Stimulated activated CD8-positive, alpha-beta memory T cell treated with anti-CD3 and anti-CD28 coated beads, Interleukin-15, amount 100 ng/mL, for 48 hours (primary cell): ENCODE results near the gene GLI1.
"Not testable (repeated sequence)": the region's sequence is repeated elsewhere in the genome, so short reads cannot be mapped to it uniquely, and the experiment has no call there.

Experiments used
- DNase-seq, 2 donors: peaks; one replicate each; pipeline ENCODE4 v3.0.0-alpha.2; 2020; ENCODE audit warnings: low read depth in 2 of 2

Gene GLI1

DNA sequence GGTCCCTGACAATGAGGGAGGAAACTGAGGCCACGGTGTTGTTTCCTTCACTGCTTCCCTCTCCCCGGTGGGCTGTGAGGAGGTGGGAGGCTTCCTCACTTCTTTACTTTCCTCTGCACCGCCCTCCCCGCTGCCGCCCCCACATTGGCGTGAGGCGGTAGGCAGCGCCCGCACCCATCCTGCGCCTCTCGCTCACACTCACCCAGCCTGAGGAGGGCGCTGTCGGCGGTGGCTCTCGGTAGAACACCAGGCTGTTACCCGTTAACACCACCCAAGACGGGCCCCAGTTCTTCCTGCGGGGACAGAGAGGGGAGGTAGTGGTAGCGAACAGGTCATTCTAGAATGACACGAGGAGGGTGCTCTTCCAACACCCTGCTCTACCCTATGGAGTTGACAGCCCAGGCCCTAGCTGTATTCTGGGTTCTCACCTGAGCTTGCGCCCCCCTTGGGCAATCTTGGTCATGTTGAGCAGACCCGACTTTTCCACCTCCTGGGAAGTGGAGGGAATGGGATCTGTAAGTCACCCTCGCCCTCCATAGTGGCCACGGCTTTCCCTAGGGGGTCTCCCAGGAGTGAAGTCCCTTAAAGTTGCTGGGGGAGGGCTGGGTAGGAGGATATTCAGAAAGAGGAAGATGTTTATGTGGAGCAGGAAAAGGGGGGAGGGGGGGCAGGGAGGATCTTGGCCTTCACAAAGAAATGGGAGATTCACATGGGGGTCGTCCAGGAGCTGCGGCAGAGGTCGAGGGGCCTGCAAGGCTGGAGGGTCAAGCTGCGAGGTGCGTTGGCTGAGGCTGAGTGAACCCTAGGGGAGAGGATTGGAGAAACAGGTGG is 16.8 kb downstream of the GLI1 start:
- DNase-seq = peak; percentile 72 to 75

DNA sequence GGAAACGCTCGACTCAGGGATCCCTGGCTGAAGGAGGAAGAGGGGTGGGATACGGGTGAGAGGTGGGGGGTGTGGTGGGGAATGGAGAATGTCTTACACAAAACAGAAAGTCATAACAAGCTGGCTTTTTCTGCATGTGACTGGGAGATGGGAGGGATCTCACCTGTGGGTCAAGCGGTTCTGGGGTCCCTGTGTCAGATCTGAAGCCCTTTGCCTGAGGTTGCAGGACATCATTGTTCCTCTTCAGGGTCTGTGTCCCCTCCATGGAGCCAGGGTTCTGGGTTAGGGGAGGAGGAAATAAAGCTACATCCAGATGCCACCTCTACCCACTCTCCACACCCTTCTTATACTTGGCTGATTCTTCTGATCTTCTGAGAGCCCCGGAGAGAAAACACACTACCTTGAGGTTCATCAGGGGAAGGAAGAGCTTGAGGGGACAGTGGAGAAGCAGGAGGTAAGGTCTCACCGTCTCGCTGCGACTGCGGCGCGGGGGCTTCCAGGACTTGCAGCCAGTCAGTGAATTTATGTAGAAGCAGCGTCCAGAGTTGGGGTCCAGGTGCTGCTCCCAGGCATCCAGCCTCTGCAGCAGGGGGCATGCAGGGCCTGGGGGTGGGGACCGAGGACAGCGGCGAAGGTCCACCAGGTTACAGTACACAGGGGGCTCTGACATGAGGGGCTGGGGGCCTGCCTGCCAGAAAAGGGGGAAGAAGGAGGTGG is 17.6 kb downstream of the GLI1 start:
- DNase-seq = no peak

DNA sequence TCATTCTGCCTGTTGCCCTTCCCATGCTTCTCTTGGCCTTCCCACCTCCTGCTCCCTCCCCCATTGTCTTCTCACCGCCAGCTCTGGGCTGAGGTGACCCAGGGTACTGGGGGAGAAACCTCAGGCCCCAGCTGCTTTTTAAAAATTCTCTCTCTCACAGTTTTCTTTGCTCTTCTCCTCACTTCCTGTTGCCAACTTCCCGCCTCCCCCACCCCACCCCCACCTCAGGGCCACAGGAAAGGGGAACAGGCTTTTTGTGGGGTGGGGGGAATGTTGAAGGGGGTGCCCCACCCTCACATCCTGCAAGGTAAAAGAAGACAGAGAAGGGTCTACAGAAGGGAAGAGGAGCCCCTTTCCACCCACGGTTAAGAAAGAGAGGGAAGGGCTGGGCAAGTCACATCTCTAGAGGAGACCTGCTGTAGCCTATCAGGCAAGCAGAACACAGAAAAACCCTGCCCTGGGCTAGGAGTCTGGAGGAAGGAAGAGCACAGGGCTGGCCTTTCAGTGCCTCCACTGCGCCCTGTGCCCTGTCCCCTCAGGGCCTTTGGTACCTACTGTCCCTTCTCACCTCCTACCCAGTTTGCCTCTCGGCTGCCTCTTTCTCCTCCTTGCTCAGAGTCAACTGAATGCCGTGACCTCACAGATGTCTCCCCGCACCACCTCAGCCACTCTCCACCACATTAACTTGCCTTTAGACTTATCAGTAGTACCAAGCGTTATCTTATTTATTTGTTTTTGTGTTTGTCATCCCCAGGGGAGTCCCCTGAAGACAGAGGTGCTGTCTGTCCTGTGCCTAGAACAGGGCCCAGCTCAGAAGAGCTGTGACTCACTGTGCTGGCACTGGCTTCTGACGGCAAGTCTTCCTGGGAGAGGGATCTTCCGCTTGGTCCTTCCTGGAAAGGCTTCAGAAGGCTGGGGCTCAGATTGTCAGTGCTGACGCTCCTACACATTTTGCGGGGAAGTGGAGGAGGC is 18.4 kb downstream of the GLI1 start:
- no peak for DNase-seq

DNA sequence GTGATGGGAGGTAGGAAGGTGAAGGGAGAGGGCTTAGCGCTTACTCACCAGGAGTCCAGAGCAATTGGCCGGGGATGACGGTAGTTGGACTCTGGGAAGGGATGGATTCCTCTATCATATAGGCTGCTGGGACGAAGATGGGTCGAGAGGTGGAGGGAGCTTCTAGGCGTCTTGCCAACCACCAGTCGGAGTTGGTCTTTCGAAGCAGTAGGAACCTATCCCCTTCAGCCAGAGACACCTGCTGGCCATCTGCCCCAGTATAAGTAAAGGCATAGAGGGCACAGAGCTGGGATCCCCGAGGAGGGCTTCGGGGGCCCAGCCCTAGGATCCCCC is 19.4 kb downstream of the GLI1 start:
- no peak for DNase-seq

DNA sequence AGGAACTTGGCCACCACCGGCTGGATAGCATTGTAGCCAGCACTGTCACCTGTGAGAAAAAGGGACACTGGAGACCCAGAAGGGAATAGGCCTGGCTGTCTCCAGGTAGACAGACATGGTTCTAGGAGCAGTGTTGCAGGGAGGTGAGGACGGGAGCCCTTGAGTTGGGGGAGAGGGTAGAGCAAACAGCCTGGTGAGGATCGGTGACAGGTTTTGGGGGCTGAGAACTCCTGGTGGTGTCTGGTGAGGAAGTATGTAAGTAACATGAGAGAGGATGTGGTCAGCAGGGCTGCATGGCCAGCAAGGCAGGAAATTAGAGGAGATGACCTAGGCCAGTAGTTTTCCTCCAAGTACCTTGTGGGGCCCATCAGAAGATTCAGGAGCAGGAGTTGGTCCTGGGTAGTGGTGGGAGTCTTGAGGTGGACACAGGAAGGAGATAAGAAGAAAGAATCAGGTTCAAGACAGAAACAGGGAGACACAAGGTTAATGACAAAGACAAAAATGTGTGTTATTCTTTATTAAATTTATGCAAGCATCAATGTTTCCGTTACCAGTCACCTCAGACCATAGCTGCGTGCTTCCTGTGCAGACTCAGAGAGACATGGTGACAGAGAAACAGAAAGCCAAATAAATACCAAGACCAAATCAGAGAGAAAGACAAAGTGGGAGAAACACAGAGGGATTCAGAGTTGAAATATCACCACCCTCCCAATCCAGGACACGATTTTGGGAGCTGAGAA is 20.0 kb downstream of the GLI1 start, which contains the start of gene ARHGAP9:
Gene ARHGAP9 (minus strand): TSS at position 491 of the 740 bp plus-strand sequence. CDS start 460 bp downstream, at position 31.
- no peak for DNase-seq

DNA sequence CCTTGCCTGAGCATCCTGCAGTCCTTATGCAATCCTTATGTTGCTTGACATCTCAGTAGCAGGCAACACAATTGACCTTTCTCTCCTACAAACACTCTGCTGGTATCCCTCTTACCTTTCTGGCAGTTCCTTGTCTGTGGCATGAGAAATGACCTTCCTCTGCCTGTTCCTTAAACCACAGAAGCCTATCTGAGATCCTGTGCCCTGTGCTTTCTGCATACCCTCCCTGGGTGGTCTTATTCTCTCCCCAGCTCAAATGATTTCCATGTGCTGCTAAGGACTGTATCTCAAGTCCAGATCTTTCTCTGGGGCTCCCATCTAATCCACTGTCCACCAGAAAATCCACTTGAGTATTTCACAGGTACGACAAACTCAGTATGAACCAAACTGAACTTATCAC is 22.1 kb downstream of the GLI1 start:
- no peak for DNase-seq

DNA sequence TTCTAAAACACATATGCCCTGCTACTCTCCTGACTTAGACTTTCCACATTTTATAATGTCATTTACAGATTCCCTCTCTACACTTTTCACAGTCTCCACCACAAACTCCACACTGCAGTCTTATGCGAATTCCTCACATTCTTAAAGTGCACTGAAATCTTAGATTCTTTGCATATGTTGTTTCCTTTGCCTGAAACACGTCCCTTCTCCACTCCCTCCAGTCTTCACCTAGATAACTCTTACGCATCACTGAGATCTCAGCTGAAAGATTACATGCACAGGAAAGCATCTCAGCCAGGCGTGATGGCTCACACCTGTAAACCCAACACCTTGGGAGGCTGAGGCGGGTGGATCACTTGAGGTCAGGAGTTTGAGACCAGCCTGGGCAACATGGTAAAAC is 23.9 kb downstream of the GLI1 start:
- no peak for DNase-seq

DNA sequence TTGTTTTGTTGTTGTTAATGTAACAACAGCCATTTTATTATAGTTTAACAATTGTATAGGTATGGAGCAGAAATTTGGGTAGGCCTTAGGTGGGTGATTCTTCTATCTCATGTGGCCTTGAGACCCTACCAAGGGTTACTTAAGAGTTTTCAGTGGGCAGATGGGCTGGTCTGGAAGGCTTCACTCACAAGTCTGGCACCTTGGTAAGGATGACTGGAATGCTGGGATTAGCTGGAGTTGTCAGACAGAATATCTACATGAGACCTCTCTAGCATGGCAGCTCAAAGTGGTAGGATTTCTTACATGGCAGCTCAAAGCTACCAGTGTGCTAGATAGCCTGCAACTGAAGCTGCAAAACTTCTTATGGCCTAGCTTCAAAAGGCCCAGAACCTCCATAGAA is 26.1 kb downstream of the GLI1 start:
- DNase-seq = no peak

DNA sequence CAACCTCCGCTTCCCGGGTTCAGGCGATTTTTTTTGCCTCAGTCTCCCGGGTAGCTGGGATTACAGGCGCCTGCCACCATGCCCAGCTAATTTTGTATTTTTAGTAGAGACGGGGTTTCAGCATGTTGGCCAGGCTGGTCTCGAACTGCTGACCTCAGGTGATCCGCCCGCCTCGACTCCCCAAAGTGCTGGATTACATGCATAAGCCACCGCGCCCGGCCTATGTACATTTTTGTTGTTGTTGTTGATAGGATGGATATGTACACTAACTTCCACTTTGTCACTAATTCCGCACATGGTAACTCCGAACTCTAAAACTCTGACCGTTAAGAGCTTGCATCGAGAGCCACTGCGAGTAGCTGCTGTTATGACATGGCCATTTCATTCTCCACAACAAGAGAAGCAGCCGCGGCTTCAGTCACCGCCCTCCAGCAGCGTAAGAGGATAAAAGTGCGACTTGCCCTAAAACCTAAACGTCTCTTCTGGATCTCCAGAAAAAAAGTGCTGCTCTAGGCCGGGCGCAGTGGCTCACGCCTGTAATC is 27.5 kb downstream of the GLI1 start:
- DNase-seq = no peak

DNA sequence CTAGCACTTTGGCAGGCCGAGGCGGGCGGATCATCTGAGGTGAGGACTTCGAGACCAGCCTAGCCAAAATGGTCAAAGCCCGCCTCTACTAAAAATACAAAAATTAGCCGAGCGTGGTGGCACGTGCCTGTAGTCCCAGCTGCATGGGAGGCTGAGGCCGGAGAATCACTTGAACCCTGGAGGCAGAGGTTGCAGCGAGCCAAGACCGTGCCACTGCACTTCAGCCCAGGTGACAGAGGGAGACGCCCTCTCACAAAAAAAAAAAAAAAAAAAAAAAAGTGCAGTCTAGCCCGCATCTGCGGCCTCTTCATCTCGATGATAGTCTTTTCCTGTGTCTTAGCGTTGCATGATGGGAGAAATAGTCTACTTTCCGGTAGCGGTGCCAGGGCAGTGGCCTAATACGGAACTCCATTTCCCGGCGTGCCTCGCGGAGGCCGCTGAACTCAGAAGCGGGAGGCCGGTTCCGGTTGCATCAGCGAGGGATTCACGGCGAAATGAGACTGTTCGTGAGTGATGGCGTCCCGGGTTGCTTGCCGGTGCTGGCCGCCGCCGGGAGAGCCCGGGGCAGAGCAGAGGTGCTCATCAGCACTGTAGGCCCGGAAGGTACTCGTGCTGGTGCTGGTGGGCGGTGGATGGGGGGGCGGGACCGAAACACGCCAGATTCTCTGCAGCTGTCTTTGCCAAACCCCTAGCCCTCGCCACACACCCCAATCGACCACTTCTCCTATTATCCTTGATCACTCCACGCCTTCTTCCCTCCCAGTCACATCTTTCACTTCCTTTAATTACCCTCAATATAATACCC is 28.2 kb downstream of the GLI1 start, which contains the start of gene MARS1:
Gene MARS1 (plus strand): TSS at position 472 of the 805 bp plus-strand sequence. CDS start 23 bp downstream, at position 495.
- DNase-seq = peak; percentile 87 to 88

DNA sequence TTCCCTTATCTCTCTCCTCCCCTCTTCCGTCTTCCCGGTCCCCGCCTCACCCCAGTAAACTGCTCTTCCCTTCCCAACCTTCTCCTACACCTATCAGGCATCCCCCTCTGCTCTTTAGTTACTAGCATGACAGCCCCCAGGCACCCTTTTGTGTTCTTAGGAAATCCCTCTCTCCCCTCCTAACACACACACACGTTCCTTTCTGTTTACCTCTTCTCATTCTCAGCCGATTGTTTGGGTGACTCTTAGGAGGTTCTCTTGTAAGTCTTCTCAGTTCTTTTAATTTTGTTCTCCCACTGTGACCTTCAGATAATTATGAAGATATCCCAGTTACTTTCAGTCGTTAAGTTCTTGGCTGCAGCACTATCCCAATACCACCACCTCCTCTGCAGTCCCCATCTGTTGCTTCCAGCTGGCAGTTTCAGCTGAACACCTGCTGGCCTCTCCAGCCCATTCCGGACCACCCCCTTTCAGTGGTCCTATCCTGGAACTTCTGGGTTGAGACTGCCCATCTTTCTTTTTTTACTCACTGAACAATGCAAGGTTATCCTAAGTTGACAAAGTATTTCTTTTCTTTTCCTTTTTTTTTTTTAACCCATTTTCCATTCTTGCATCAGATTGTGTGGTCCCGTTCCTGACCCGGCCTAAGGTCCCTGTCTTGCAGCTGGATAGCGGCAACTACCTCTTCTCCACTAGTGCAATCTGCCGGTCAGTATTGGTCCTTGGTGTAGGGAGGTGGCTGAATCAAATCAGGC is 29.0 kb downstream of the GLI1 start:
- DNase-seq = no peak

DNA sequence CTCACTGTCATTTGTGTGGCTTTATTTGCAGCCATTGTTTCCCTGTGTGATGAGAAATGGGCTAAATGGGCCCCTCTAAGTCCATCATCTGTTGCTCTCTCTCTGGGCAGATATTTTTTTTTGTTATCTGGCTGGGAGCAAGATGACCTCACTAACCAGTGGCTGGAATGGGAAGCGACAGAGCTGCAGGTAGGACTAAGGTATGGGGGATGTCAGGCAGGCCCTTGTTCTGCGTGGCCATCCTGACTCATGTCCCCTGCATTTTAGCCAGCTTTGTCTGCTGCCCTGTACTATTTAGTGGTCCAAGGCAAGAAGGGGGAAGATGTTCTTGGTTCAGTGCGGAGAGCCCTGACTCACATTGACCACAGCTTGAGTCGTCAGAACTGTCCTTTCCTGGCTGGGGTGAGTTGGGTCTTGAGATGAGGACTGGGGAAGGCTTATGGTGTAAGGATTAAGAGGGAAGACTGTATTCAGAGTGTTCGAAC is 29.6 kb downstream of the GLI1 start:
- DNase-seq = no peak

DNA sequence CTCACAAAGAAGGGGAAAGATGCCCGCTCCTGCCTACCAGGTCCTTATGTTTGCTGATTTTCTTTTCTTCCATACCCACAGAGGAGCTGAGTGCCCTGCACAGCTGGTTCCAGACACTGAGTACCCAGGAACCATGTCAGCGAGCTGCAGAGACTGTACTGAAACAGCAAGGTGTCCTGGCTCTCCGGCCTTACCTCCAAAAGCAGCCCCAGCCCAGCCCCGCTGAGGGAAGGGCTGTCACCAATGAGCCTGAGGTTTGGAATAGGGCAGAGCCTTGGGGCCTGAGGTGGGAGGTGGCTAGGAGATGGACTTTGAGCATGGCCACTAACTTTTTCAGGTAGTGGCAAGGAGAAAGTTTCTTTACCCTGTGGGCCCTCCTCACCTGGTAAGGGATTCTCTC is 30.5 kb downstream of the GLI1 start:
- no peak for DNase-seq

DNA sequence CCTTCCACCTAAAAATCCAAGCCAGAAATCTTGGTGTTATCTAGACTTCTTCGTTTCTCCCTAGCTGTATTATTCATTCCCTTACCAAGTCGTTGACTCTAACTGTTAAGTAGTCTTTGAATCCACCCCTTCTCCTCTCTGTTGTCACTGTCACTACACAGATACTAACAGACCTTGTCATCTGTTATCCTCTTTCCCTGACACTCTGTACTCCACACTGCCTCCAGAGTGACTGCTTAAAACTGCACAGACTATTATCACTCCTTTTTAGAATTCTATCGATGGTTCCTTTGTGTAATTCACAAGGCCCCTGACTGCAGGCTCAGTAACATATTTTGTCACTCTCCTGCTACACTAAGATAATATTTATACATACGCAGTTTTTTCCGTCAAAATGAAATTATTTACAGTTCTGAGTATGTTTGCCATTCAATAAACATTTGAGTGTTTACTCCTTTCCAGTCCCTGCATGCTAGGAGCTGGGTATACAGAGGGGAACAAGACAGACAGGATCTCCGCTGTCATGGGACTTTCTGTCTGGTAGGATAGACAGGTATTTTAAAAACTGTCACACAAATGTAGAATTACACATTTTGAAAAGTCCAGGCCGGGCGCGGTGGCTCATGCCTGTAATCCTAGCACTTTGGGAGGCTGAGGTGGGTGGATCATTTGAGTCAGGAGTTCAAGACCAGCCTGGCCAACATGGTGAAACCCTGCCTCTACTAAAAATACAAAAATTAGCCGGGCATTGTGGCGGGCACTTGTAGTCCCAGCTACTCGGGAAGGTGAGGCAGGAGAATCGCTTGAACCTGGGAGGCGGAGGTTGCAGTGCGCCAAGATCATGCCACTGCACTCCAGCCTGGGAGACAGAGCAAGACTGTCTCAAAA is 32.1 kb downstream of the GLI1 start:
- no peak for DNase-seq

DNA sequence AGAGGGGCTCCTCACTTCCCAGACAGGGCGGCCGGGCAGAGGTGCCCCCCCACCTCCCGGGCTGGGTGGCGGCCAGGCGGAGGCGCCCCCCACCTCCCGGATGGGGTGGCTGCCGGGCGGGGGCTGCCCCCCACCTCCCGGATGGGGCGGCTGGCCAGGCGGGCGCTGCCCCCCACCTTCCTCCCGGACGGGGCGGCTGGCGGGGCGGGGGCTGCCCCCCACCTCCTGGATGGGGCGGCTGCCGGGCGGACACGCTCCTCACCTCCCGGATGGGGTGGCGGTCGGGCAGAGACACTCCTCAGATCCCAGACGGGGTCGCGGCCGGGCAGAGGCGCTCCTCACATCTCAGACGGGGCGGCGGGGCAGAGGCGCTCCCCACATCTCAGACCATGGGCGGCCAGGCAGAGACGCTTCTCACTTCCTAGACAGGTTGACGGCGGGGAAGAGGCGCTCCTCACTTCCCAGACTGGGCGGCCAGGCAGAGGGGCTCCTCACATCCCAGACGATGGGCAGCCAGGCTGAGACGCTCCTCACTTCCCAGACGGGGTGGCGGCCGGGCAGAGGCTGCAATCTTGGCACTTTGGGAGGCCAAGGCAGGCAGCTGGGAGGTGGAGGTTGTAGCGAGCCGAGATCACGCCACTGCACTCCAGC is 35.6 kb downstream of the GLI1 start:
- DNase-seq = not testable (repeated sequence)

DNA sequence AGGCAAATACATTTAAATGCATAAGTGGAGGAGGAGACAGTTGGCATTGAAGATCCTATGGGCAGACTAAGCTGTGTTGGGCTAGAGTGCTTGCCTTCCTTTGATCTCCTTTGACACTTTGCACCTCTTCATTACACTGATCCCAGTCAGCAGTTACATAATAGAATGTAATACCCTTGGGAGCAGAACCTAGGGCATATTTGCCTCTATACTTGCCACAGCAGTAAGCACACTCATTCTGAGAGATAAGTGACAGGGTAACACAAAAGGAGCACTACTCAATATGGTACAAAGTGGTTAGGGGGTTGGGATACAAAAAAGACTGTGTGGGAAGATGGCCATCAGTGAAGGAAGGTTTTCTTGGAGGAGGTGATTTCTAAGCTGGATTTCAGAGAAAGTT is 37.2 kb downstream of the GLI1 start:
- DNase-seq = no peak
